HUES64 (cell line): ENCODE measurements around the gene ARL8B. TPM values are rescaled to one million over a fixed set of nuclear protein-coding genes. Genes with fewer than 3 reads are reported as not detected.
"Not testable (repeated sequence)": the region's sequence is repeated elsewhere in the genome, so short reads cannot be mapped to it uniquely, and the experiment has no call there.

ENCODE experiments used
- H3K27ac ChIP-seq: 2 replicates; pipeline ENCODE4 v1.7.0; 2013; ENCODE audit warnings: low read depth, low read length, inconsistent platforms
- H3K27me3 ChIP-seq: 2 replicates; pipeline ENCODE4 v1.6.1; 2013; ENCODE audit warnings: mild to moderate bottlenecking, low read length; ENCODE audit not compliant: insufficient read depth
- H3K36me3 ChIP-seq: 2 replicates; pipeline ENCODE4 v1.6.1; 2013; ENCODE audit warnings: mild to moderate bottlenecking, low read length; ENCODE audit not compliant: insufficient read depth
- H3K4me1 ChIP-seq: 2 replicates; pipeline ENCODE4 v1.6.1; 2013; ENCODE audit warnings: mild to moderate bottlenecking, low read length, moderate library complexity; ENCODE audit not compliant: insufficient read depth
- H3K4me3 ChIP-seq: 2 replicates; pipeline ENCODE4 v1.5.1; 2013; ENCODE audit warnings: mild to moderate bottlenecking, low read length, moderate library complexity
- H3K9ac ChIP-seq: 2 replicates; pipeline ENCODE4 v1.6.1; 2013; ENCODE audit warnings: mild to moderate bottlenecking, low read depth, low read length
- H3K9me3 ChIP-seq: 2 replicates; pipeline ENCODE4 v1.6.1; 2013; ENCODE audit warnings: low read depth, low read length; ENCODE audit not compliant: insufficient read depth
- WGBS: fragments of 150-250, 120-280 bp; methylation state at CpG from one replicate; pipeline ENCODE4 v1.1.7; 2013; ENCODE audit warnings: missing lambda C conversion rate; 5-methylcytosine and 5-hydroxymethylcytosine counted together
- polyA plus RNA-seq, 2 experiments: library from polyadenylated mRNA; stranded (reverse); fragments of 50-300 nt; gene quantifications; one replicate each; pipeline ENCODE4 v1.2.3, GENCODE V29; 2013

ARL8B gene
- 39.0 TPM for polyA plus RNA-seq (2013, experiment 1 of 2)
- polyA plus RNA-seq (2013, experiment 2 of 2) = 44.1 TPM

- peak within 1 kb of the TSS; percentile 90 for H3K27ac ChIP-seq
- H3K9me3 ChIP-seq = no peaks in the 10 kb centered on the region
- under 1% methylated on average over 74 of the region's 74 CpGs for WGBS
- peak within 1 kb of the TSS; percentile 91 for H3K9ac ChIP-seq
- H3K27me3 ChIP-seq = no peaks in the 10 kb centered on the region
- peaks cover 5% of the 10 kb centered on the region; the same call in 1 of the 2 replicates for H3K36me3 ChIP-seq
- H3K4me3 ChIP-seq = peak within 1 kb of the TSS; percentile 99
- peaks cover 9% of the 10 kb centered on the region; the same call in 1 of the 2 replicates for H3K4me1 ChIP-seq
Observed at GRCh38 chr3:5122030-5122740, at the start of gene ARL8B. TSS of gene ARL8B (plus strand) at chr3:5122292. CDS start at chr3:5122466, 174 bp downstream.

GRCh38 chr3:5073374-5074085 lies 48.6 kb upstream of the ARL8B start:
- H3K9me3 ChIP-seq = no peaks in the 10 kb centered on the region
- 77% methylated on average over 3 of the region's 4 CpGs for WGBS
- H3K4me3 ChIP-seq = no peak overlapping the region
- no peaks in the 10 kb centered on the region for H3K4me1 ChIP-seq
- H3K27ac ChIP-seq = no peak overlapping the region
- no peaks in the 10 kb centered on the region for H3K36me3 ChIP-seq
- no peaks in the 10 kb centered on the region for H3K27me3 ChIP-seq
- no peak overlapping the region for H3K9ac ChIP-seq

GRCh38 chr3:5078151-5078550 lies 43.9 kb upstream of the ARL8B start:
- Histone ChIP-seq H3K36me3 (no peaks in the 10 kb centered on the region), H3K9me3 (no peaks in the 10 kb centered on the region), H3K4me1 (no peaks in the 10 kb centered on the region), H3K27ac (no peak overlapping the region), H3K27me3 (no peaks in the 10 kb centered on the region), H3K9ac (no peak overlapping the region), H3K4me3 (no peak overlapping the region)
- 97% methylated on average over 4 of the region's 4 CpGs for WGBS

GRCh38 chr3:5079761-5080160 lies 42.3 kb upstream of the ARL8B start:
- no peak overlapping the region for H3K27ac ChIP-seq
- no peaks in the 10 kb centered on the region for H3K4me1 ChIP-seq
- no peak overlapping the region for H3K9ac ChIP-seq
- H3K36me3 ChIP-seq = no peaks in the 10 kb centered on the region
- H3K4me3 ChIP-seq = no peak overlapping the region
- 88% methylated on average over 3 of the region's 3 CpGs for WGBS
- H3K9me3 ChIP-seq = no peaks in the 10 kb centered on the region
- H3K27me3 ChIP-seq = no peaks in the 10 kb centered on the region

- Histone ChIP-seq H3K4me3 (no peak overlapping the region), H3K9me3 (no peaks in the 10 kb centered on the region), H3K4me1 (no peaks in the 10 kb centered on the region), H3K36me3 (no peaks in the 10 kb centered on the region), H3K27ac (no peak overlapping the region), H3K9ac (no peak overlapping the region), H3K27me3 (no peaks in the 10 kb centered on the region)
- 95% methylated on average over 15 of the region's 15 CpGs for WGBS
Observed at GRCh38 chr3:5080779-5081550, 41.1 kb upstream of the ARL8B start.

- H3K27me3 ChIP-seq = not testable (repeated sequence)
- WGBS = 88% methylated on average over 15 of the region's 18 CpGs
Observed at GRCh38 chr3:5081973-5082788, 39.9 kb upstream of the ARL8B start.

GRCh38 chr3:5082789-5083115 lies 39.3 kb upstream of the ARL8B start:
- no peak overlapping the region for H3K4me3 ChIP-seq
- WGBS = 86% methylated on average over 7 of the region's 7 CpGs
- H3K27me3 ChIP-seq = no peaks in the 10 kb centered on the region
- no peaks in the 10 kb centered on the region for H3K9me3 ChIP-seq
- H3K27ac ChIP-seq = no peak overlapping the region
- no peak overlapping the region for H3K9ac ChIP-seq
- H3K4me1 ChIP-seq = no peaks in the 10 kb centered on the region
- no peaks in the 10 kb centered on the region for H3K36me3 ChIP-seq

More at GRCh38 chr3:5081973-5082788, 39.9 kb upstream of the ARL8B start:
- not testable (repeated sequence) for H3K27ac ChIP-seq, H3K9me3 ChIP-seq, H3K4me3 ChIP-seq, H3K36me3 ChIP-seq, H3K9ac ChIP-seq, H3K4me1 ChIP-seq

GRCh38 chr3:5084224-5084623 lies 37.9 kb upstream of the ARL8B start:
- H3K4me1 ChIP-seq = no peaks in the 10 kb centered on the region
- WGBS = 87% methylated on average over 4 of the region's 5 CpGs

GRCh38 chr3:5086708-5087107 lies 35.4 kb upstream of the ARL8B start:
- Histone ChIP-seq H3K36me3 (no peaks in the 10 kb centered on the region), H3K9me3 (no peaks in the 10 kb centered on the region), H3K9ac (no peak overlapping the region), H3K4me1 (no peaks in the 10 kb centered on the region), H3K27me3 (no peaks in the 10 kb centered on the region; the same call in 1 of the 2 replicates), H3K4me3 (no peak overlapping the region), H3K27ac (no peak overlapping the region)
- no CpG with 5 or more reads among the region's 1 CpG for WGBS

More at GRCh38 chr3:5084224-5084623, 37.9 kb upstream of the ARL8B start:
- Histone ChIP-seq H3K4me3 (no peak overlapping the region), H3K27me3 (no peaks in the 10 kb centered on the region), H3K36me3 (no peaks in the 10 kb centered on the region), H3K9me3 (no peaks in the 10 kb centered on the region), H3K27ac (no peak overlapping the region), H3K9ac (no peak overlapping the region)

GRCh38 chr3:5087209-5087608 lies 34.9 kb upstream of the ARL8B start:
- no peaks in the 10 kb centered on the region for H3K36me3 ChIP-seq
- H3K9ac ChIP-seq = no peak overlapping the region
- H3K4me1 ChIP-seq = no peaks in the 10 kb centered on the region
- no peaks in the 10 kb centered on the region for H3K9me3 ChIP-seq
- H3K27ac ChIP-seq = no peak overlapping the region
- 78% methylated on average over 4 of the region's 4 CpGs for WGBS
- no peak overlapping the region for H3K4me3 ChIP-seq
- no peaks in the 10 kb centered on the region; the same call in 1 of the 2 replicates for H3K27me3 ChIP-seq
